Stimulated activated CD8-positive, alpha-beta memory T cell treated with anti-CD3 and anti-CD28 coated beads, Interleukin-2, amount 100 ng/mL, for 1 hour (primary cell): ENCODE measurements around the gene UACA.

ENCODE experiments used
- DNase-seq, 2 donors: peaks; one replicate each; pipeline ENCODE4 v3.0.0-alpha.2; 2020; ENCODE audit warnings: low read depth in 2 of 2

Gene UACA

GRCh38 chr15:70788114-70789049 lies 25.0 kb upstream of the UACA start:
- DNase-seq = no peak

GRCh38 chr15:70786996-70787395 lies 23.6 kb upstream of the UACA start:
- no peak for DNase-seq

- no peak for DNase-seq
Observed at GRCh38 chr15:70783610-70784022, 20.3 kb upstream of the UACA start.

GRCh38 chr15:70783041-70783440 lies 19.7 kb upstream of the UACA start:
- no peak for DNase-seq

- DNase-seq = no peak
Observed at GRCh38 chr15:70781236-70781635, 17.9 kb upstream of the UACA start.

GRCh38 chr15:70778258-70779076 lies 15.1 kb upstream of the UACA start:
- DNase-seq = no peak

GRCh38 chr15:70777170-70777926 lies 14.0 kb upstream of the UACA start:
- DNase-seq = no peak

- DNase-seq = no peak
Observed at GRCh38 chr15:70775160-70775559, 11.8 kb upstream of the UACA start.

- DNase-seq = no peak
Observed at GRCh38 chr15:70772402-70772801, 9.0 kb upstream of the UACA start.

- DNase-seq = no peak
Observed at GRCh38 chr15:70770863-70771262, 7.5 kb upstream of the UACA start.

GRCh38 chr15:70768257-70768883 lies 5.0 kb upstream of the UACA start:
- no peak for DNase-seq

GRCh38 chr15:70767667-70768066 lies 4.3 kb upstream of the UACA start:
- no peak for DNase-seq

GRCh38 chr15:70766597-70766996 lies 3.2 kb upstream of the UACA start:
- DNase-seq = no peak

- DNase-seq = no peak
Observed at GRCh38 chr15:70765504-70766281, 2.3 kb upstream of the UACA start.

GRCh38 chr15:70763950-70764730 lies 782 bp upstream of the UACA start:
- DNase-seq = no peak

GRCh38 chr15:70762469-70763119 lies 764 bp downstream of the UACA start:
- no peak for DNase-seq

GRCh38 chr15:70761931-70762468 lies 1.4 kb downstream of the UACA start:
- no peak for DNase-seq

GRCh38 chr15:70761046-70761445 lies 2.3 kb downstream of the UACA start:
- DNase-seq = no peak

- no peak for DNase-seq
Observed at GRCh38 chr15:70758790-70759462, 4.4 kb downstream of the UACA start.
